HG03159 (cell line): ENCODE results near the gene FRS3.

Source experiments
- ATAC-seq: cut with Tn5 transposase; IDR thresholded peaks from one replicate; pipeline ENCODE4 v1.9.1; 2021; ENCODE audit warnings: mild to moderate bottlenecking, moderate library complexity; ENCODE audit not compliant: unreplicated experiment

Gene FRS3

DNA sequence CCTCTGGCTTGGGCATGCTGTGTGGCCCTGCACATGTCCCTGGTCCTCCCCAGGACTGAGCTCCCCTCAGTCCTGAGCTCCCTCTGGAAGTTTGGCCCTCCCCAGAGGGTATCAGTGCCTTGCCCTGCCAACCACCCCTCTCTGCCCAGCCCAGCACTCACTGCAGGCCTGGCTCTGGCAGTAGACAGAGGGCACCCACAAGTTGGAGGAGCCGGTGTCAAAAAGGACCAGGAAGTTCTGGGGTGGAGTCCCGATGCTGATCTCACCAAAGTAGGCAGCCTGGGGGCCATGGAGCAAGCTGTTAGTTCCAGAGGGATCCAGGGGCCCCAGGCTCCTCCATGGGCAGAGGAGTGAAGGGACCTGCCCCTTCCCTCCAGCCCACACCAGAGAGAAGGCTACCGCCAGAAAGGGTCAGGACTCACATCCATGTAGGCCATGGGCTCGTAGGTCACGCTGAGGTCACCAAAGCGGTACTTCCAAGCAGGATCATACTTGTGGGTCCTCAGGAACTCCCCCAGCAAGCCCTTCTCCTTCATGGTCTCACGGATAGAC is 35.4 kb downstream of the FRS3 start:
- ATAC-seq, result no peak

GRCh38 chr6:41743406-41744235 is 36.1 kb downstream of the FRS3 start:
- no peak for ATAC-seq

GRCh38 chr6:41741625-41742490 is 37.8 kb downstream of the FRS3 start:
- ATAC-seq, result no peak

DNA sequence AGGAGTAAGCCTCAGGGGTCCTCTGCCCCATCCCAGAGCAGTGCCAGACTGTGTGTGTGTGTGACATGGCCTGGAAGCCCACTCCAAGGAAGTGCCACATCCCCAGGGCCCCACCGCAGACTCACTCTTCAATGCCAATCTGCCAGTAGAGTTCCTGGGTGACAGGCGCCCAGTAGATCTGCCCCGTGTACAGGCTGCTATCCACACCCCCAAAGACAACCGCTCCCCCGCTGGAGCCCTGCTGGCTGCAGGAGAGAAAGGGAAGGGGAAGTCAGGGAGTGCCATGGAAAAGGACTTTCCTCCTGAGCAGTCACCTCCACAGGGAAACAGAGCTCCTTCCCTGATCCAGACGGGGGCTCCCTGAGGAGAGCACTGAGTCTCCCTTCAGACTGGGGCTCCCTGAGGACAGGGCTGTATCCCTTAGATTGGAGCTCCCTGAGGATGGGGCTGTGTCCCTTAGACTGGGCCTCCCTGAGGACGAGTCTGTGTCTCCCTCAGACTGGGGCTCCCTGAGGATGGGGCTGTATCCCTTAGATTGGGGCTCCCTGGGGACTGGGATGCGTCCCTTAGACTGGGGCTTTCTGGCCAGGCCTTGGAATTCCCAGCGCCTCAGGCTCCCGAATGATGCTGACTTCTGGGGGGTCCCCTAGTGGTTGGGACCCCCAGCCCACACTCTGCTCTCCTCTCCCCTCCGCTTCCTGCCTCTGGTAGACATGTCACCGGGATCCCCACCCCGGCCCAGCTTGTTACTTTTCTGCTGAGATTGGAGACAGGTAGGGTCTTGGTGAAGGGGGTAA is 39.1 kb downstream of the FRS3 start:
- ATAC-seq, result no peak

- ATAC-seq, result no peak
Measured at GRCh38 chr6:41739041-41739440, 40.7 kb downstream of the FRS3 start.

DNA sequence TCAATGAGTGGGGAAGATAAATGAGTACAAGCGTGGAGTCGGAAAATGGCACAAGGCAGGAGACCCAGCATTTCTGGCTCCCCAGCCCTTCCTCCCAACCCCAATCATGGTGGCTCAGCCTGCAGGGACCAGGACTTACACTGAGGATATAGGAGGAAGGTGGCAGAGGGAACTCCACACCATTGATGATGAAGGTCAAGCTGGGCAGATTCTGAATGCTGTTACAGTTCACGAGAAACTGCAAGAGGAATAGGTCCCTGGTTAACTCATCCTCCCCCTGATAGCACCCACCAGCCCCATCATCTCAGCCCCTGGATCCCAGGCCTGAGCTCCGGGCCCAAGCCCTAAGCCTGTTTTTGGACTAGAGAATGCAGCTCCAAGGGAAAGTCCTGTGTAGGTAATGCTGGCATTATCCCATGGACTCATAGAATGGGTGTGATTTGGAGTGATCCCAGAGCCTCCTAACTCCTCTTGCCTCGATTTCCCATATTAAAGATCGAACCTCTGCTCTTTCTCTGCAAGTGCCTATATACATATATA is 42.0 kb downstream of the FRS3 start:
- ATAC-seq, result no peak

DNA sequence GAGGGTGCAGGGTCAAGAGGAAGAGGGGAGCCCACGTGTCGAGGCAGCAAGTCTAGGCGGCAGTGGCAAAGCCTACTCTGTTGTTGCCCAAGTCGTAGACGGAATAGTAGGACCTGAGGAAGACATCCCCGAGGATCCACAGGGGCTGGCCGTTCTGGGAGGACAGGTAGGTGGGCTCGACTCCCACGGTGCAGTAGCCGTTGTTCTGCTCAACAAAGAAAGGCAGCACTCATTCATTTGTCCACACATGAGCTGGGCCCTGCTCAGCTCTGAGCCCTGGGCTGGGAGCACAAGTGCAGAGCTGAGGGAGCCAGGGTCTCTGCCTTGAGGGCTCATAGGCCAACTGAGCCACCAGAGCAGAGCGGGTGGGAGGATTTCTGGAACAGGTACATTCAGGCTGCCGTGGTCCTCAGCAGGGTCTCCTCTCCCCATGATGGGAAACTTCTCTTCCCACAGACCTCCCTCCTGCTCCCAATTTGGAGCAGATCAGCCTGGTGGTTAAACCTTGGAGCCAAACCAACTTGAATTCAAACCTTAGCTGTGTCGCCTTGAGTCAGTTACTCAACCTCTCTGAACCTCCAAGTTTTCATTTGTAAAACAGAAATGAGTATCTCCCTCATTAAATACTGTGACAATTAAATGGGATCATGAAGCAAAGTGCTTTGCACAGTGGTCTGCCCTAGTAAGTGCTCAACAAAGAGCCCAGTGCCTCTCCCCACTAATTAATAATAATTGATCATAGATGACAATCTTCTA is 42.7 kb downstream of the FRS3 start:
- ATAC-seq, result no peak

- ATAC-seq, result no peak
Measured at GRCh38 chr6:41736186-41736733, 43.4 kb downstream of the FRS3 start.

DNA sequence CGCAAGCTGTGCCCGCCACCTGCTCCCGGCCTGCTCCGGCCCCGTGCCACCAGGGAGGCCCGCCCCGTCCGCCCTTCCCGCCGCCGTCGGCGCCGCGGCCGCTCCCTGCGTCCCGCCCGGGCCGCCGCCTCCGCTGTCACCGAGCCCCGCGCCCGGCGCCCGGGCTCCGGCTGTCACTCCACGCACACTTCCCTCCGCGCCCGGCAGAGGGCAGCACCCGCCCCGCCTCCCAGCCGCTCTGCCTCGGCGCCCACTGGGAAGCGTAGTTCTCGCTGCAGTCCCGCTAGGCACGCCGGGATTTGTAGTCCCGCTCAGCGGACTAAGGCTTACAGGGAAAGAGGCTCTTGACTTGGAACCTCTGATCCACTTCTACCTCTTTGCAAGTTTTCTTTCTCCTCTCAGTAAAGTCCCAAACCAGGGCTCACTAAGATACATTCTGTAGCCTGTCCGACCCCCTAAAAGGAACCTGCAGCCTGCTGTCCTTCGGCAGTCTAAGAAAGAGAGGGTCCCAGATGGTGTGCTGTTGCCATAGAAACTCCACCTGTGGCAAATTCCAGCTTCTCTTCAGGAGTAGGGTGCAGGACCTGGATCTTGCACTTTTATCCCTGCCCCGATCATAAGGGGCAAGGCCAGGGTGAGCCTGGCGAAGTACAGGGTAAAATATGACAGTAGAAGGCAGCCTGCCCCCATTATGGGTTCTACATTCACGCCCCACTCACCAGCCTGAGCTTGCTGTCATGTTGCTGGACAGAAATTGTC is 44.1 kb downstream of the FRS3 start, which contains the start of gene TFEB:
Gene TFEB (minus strand): TSS at position 182 of the 759 bp plus-strand sequence. CDS start 44,395 bp downstream, outside the sequence.
- peak; percentile 52 for ATAC-seq

DNA sequence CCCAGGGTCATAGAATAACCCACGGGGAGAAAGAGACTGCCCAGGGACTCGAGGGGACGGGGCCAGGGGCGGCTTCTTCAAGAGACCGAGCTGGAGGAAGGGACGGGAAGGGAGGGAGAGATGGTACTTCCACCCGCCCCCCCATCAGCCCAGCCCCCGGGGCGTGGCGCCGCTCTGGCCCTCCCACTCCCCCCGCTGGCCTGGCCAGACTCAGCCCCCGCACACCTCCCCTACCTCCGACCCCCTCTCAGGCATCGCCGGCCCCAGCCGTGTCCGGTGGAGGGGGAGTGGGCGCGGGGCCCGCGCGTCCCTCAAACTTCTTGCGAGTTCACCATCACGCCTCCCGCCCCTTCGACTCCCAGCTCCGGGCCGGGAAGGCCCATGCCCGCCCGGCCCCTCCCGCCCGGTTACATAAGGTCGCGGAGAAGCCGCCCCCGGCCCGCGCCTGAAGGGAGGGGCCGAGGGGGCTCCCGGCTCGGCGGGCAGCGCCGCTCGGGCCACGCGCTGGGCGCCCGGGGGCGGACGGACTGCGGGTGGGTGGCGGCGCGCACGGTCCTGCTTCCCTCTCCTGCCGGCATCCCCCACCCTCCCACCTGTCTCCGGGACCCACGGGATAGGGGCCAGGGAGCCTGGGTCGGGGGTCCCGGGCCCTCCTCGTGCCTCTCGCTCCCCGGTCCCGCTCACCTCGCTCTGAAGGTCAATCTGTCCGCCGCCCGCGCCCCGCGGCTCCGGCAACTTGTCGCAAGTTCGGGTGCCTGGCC is 44.9 kb downstream of the FRS3 start:
- peak; percentile 21 for ATAC-seq

- peak; percentile 48 for ATAC-seq
Measured at GRCh38 chr6:41733707-41734665, 45.7 kb downstream of the FRS3 start.

DNA sequence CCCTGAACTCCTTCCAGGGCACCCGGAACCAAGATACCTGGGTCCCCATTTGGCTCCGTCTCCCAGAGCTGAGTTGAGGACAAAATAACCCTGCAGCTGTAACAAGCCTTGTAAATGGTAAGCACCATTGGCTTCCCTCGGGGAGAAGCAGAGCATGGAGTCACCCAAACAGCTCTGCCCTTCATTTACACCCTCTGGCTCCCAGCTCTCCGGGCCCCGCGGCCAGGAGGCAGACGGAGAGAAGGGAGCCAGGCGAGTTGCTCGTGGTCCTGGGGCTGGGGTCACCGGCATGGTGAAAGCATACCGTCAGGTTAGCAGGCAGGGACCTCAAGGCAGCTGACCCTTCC is 46.4 kb downstream of the FRS3 start:
- no peak for ATAC-seq

- peak; percentile 36 for ATAC-seq
Measured at GRCh38 chr6:41732591-41733359, 46.9 kb downstream of the FRS3 start.

- no peak for ATAC-seq
Measured at GRCh38 chr6:41732149-41732548, 47.6 kb downstream of the FRS3 start.

GRCh38 chr6:41731561-41732086 is 48.1 kb downstream of the FRS3 start:
- no peak for ATAC-seq
